SK-N-SH (cell line): ENCODE data around the gene HEXD.

Source experiments
- CTCF ChIP-seq: fragments of 200-600 bp; sonication (generic); IDR thresholded peaks from 2 replicates; pipeline ENCODE4 v1.6.1; 2017; ENCODE audit warnings: antibody characterized with exemption, mild to moderate bottlenecking, moderate library complexity
- EP300 ChIP-seq, 2 experiments: IDR thresholded peaks; 2 replicates each; pipeline versions ENCODE4 v1.4.0 to v1.6.1; 2012; ENCODE audit warnings: borderline replicate concordance in 1 of 2, low read depth in 1 of 2, low read length in 1 of 2
- EZH2phosphoT487 ChIP-seq: fragments of 200-600 bp; sonication (generic); IDR thresholded peaks from 2 replicates; pipeline ENCODE4 v1.6.1; 2017; ENCODE audit warnings: low read depth, mixed run types, mild to moderate bottlenecking, antibody characterized with exemption, moderate library complexity, borderline replicate concordance
- GABPA ChIP-seq: IDR thresholded peaks from 2 replicates; pipeline ENCODE4 v1.4.0; 2012; ENCODE audit warnings: low read depth, mild to moderate bottlenecking
- NFIC ChIP-seq: IDR thresholded peaks from 2 replicates; pipeline ENCODE4 v1.4.0; 2012; ENCODE audit warnings: borderline replicate concordance
- RAD21 ChIP-seq: IDR thresholded peaks from 2 replicates; pipeline ENCODE4 v1.6.1; 2012; ENCODE audit warnings: mild to moderate bottlenecking, low read length
- SMC3 ChIP-seq: IDR thresholded peaks from 2 replicates; pipeline ENCODE4 v1.6.1; 2012; ENCODE audit warnings: low read depth, low read length, improper control_type of control experiment
- TAF1 ChIP-seq: IDR thresholded peaks from 2 replicates; pipeline ENCODE4 v1.6.1; 2012; ENCODE audit warnings: low read depth, mild to moderate bottlenecking, low read length, moderate library complexity, borderline replicate concordance
- TF ChIP-seq, protein P1 (sequence below): IDR thresholded peaks from 2 replicates; pipeline ENCODE4 v1.6.1; 2012; ENCODE audit warnings: mild to moderate bottlenecking, low read depth, low read length, moderate library complexity
- TF ChIP-seq, protein P2 (sequence below): IDR thresholded peaks from 2 replicates; pipeline ENCODE4; 2012

- no peak for TF ChIP-seq EP300 (IDR thresholded peaks at IDR 0.05; ENCODE audit: borderline replicate concordance in 1 of 2, low read depth in 1 of 2, low read length in 1 of 2)
- no peak for TF ChIP-seq EZH2phosphoT487
- no peak for TF ChIP-seq NFIC
- no peak for TF ChIP-seq CTCF
- TF ChIP-seq, protein P1, sequence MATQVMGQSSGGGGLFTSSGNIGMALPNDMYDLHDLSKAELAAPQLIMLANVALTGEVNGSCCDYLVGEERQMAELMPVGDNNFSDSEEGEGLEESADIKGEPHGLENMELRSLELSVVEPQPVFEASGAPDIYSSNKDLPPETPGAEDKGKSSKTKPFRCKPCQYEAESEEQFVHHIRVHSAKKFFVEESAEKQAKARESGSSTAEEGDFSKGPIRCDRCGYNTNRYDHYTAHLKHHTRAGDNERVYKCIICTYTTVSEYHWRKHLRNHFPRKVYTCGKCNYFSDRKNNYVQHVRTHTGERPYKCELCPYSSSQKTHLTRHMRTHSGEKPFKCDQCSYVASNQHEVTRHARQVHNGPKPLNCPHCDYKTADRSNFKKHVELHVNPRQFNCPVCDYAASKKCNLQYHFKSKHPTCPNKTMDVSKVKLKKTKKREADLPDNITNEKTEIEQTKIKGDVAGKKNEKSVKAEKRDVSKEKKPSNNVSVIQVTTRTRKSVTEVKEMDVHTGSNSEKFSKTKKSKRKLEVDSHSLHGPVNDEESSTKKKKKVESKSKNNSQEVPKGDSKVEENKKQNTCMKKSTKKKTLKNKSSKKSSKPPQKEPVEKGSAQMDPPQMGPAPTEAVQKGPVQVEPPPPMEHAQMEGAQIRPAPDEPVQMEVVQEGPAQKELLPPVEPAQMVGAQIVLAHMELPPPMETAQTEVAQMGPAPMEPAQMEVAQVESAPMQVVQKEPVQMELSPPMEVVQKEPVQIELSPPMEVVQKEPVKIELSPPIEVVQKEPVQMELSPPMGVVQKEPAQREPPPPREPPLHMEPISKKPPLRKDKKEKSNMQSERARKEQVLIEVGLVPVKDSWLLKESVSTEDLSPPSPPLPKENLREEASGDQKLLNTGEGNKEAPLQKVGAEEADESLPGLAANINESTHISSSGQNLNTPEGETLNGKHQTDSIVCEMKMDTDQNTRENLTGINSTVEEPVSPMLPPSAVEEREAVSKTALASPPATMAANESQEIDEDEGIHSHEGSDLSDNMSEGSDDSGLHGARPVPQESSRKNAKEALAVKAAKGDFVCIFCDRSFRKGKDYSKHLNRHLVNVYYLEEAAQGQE: no peak
- TF ChIP-seq RAD21: no peak
- no peak for TF ChIP-seq GABPA
- TF ChIP-seq TAF1: no peak
- TF ChIP-seq SMC3: no peak
- TF ChIP-seq, protein P2, sequence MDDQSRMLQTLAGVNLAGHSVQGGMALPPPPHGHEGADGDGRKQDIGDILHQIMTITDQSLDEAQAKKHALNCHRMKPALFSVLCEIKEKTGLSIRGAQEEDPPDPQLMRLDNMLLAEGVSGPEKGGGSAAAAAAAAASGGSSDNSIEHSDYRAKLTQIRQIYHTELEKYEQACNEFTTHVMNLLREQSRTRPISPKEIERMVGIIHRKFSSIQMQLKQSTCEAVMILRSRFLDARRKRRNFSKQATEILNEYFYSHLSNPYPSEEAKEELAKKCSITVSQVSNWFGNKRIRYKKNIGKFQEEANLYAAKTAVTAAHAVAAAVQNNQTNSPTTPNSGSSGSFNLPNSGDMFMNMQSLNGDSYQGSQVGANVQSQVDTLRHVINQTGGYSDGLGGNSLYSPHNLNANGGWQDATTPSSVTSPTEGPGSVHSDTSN: no peak
Observed at GRCh38 chr17:82415336-82415735, 2.8 kb upstream of the HEXD start.
